Stromal cell of bone marrow (primary cell): ENCODE results near the gene CES4A.
A peak's percentile ranks its signal among the peaks of the same experiment; 100 is the strongest.
"Not testable (repeated sequence)": the region's sequence is repeated elsewhere in the genome, so short reads cannot be mapped to it uniquely, and the experiment has no call there.

ENCODE experiments used
- DNase-seq: peaks from one replicate; pipeline ENCODE4 v3.0.0-alpha.2; 2012; ENCODE audit warnings: low read depth

CES4A gene

GRCh38 chr16:67022531-67023214 lies 34.3 kb downstream of the CES4A start:
- DNase-seq: no peak

- DNase-seq: no peak
Measured at GRCh38 chr16:67023689-67024088, 35.3 kb downstream of the CES4A start.

GRCh38 chr16:67024384-67025209 lies 36.2 kb downstream of the CES4A start:
- no peak for DNase-seq

GRCh38 chr16:67025210-67025550 lies 36.8 kb downstream of the CES4A start:
- no peak for DNase-seq

GRCh38 chr16:67026570-67026969 lies 38.2 kb downstream of the CES4A start:
- DNase-seq: no peak

- no peak for DNase-seq
Measured at GRCh38 chr16:67027046-67027445, 38.7 kb downstream of the CES4A start.

GRCh38 chr16:67028167-67028695 lies 39.8 kb downstream of the CES4A start:
- no peak for DNase-seq

GRCh38 chr16:67028696-67029253 lies 40.4 kb downstream of the CES4A start, which contains the start of gene CBFB:
TSS of gene CBFB (plus strand) at chr16:67029149. CDS start at chr16:67029408, 259 bp downstream.
- DNase-seq: peak; percentile 83

- DNase-seq: peak; percentile 38
Measured at GRCh38 chr16:67029254-67030096, 41.1 kb downstream of the CES4A start.

- DNase-seq: no peak
Measured at GRCh38 chr16:67030221-67030962, 42.0 kb downstream of the CES4A start.

GRCh38 chr16:67034487-67034886 lies 46.1 kb downstream of the CES4A start:
- no peak for DNase-seq

- DNase-seq: no peak
Measured at GRCh38 chr16:67035364-67035763, 47.0 kb downstream of the CES4A start.

- DNase-seq: no peak
Measured at GRCh38 chr16:67036323-67036741, 47.9 kb downstream of the CES4A start.

GRCh38 chr16:67039260-67040020 lies 51.1 kb downstream of the CES4A start:
- DNase-seq: no peak

GRCh38 chr16:67040166-67040565 lies 51.8 kb downstream of the CES4A start:
- DNase-seq: no peak

GRCh38 chr16:67040906-67041305 lies 52.5 kb downstream of the CES4A start:
- DNase-seq: no peak

- DNase-seq: not testable (repeated sequence)
Measured at GRCh38 chr16:67041520-67041919, 53.1 kb downstream of the CES4A start.

- no peak for DNase-seq
Measured at GRCh38 chr16:67043420-67043819, 55.0 kb downstream of the CES4A start.

GRCh38 chr16:67050796-67051195 lies 62.4 kb downstream of the CES4A start:
- no peak for DNase-seq

GRCh38 chr16:67052399-67052798 lies 64.0 kb downstream of the CES4A start:
- DNase-seq: no peak
